Measurements from ENCODE around the gene KIFC3.

Gene KIFC3

GRCh38 chr16:57801098-57801808 is 1.0 kb downstream of the KIFC3 start:
- TF ChIP-seq CTCF (conservative IDR thresholded peaks at IDR 0.05) (no peak), ZFX (IDR thresholded peaks at IDR 0.05) (no peak)
- H3K27ac ChIP-seq, result no peak overlapping the region

GRCh38 chr16:57800200-57801097 is 1.8 kb downstream of the KIFC3 start:
- no peak overlapping the region for H3K27ac ChIP-seq
- TF ChIP-seq ZFX (IDR thresholded peaks at IDR 0.05) (no peak), CTCF (conservative IDR thresholded peaks at IDR 0.05) (no peak)

GRCh38 chr16:57799600-57800199 is 2.6 kb downstream of the KIFC3 start:
- H3K27ac ChIP-seq, result no peak overlapping the region
- TF ChIP-seq ZFX (IDR thresholded peaks at IDR 0.05) (no peak), CTCF (conservative IDR thresholded peaks at IDR 0.05) (no peak)

GRCh38 chr16:57798953-57799599 is 3.2 kb downstream of the KIFC3 start:
- no peak overlapping the region for H3K27ac ChIP-seq
- TF ChIP-seq ZFX (IDR thresholded peaks at IDR 0.05) (no peak), CTCF (conservative IDR thresholded peaks at IDR 0.05) (no peak)

DNA sequence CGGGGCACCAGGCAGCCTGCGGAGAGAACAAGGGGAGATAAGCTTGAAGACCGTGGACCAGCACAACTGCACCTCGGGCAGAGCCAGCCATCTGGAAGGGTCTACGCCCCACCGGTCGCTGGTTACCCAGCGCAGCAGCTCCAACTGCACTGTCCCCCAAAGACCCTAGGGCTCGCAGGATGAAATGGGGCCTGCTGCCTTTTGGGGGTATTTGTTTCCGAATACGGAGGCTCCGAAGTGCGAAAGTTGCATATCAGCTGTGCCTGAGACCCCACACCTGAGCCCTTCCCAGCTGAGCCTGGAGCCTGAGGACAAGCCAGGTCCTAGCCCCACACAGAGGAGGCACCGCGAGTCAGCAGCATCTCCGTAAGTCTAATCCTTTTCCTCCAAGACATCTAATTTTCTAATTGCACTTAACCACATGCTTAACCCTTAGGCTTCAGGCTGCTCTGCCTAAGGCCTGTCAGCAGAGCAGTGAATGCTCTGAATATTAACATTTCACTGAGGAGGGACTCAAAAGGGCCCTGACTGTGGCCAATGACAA is 4.0 kb downstream of the KIFC3 start:
- peak overlapping the region; percentile 43; the same call in 1 of the 2 replicates for H3K27ac ChIP-seq

More for the DNA sequence above, 4.0 kb downstream of the KIFC3 start:
- TF ChIP-seq ZFX (IDR thresholded peaks at IDR 0.05) (no peak), CTCF (conservative IDR thresholded peaks at IDR 0.05) (no peak)

Measured in C4-2B (cell line).